Measurements from ENCODE around the gene SSTR5.

Gene SSTR5
- 0 reads per million in 4 donors for total RNA-seq

GRCh38 chr16:1072526-1073261, at the start of gene SSTR5:
Gene SSTR5 (plus strand): TSS chr16:1072747. CDS start chr16:1078869, 6,122 bp downstream.
- no peak for DNase-seq

DNA sequence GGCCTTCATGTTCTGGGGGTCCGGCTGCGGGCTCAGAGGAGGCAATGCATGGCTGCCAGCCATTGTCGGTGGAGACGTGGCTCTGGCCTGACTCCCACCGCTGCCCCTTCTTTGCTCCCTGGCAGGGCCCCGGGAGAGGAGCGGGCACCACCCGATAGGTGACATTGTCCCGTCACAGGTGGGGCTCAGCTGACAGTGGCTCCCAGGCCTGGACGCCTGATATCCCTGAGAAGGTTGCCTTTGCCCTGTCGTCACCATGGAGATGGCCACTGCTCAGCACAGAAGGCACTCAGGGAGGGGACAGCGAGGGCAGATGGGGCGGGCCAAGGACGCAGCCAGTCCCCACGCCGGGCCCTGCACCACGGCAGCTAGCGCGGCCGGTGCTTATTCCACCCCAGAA, 48.4 kb upstream of the SSTR5 start:
- DNase-seq: no peak

DNA sequence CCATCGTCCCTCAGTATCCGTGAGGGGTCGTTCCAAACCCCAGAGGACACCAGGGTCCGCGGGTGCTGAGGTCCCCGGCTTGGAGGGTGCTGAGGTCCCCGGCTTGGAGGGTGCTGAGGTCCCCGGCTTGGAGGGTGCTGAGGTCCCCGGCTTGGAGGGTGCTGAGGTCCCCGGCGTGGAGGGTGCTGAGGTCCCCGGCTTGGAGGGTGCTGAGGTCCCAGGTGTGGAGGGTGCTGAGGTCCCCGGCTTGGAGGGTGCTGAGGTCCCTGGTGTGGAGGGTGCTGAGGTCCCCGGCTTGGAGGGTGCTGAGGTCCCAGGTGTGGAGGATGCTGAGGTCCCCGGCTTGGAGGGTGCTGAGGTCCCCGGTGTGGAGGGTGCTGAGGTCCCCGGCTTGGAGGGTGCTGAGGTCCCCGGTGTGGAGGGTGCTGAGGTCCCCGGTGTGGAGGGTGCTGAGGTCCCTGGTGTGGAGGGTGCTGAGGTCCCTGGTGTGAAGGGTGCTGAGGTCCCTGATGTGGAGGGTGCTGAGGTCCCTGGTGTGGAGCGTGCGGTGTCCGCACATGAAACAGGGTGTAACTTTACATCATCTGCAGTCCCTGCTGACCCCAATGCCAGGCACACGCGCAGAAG, 47.3 kb upstream of the SSTR5 start:
- peak in 2 of 5 donors; percentile 22 to 46 for DNase-seq

DNA sequence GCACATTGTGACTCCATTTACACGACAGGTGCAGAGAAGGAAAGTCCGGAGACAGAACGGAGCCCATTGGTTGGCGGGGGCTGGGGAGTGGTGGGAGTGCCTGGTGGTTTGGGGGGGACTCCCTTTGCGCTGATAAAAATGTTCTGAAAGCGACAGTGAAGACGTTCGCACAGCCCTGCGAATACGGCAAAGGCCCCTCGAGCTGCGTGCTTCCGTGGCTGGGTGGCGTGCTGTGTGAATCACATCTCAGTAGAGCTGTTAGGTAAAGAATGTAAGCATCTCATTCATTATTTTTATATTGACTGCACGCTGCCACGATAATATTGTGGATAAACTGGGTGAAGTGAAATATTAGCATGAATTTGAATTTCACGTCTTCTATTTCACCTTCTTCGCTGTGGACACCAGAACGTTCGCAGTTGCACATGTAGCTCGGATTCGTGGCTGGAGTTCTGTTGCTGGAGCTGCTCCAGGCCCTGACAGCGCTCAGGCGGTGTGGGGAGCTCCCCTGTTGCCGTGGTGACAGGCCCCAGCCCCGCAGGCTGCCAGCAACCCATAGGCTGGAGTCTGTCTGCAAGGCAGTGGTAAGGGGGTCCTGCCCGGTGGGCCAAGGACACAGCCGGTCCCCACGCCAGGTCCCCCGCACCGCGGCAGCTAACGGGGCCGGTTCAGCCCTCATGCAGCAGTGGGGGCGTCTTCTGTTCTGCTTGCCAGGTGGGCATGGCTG, 46.3 kb upstream of the SSTR5 start:
- DNase-seq: no peak

- no peak for DNase-seq
These were observed 45.6 kb upstream of the SSTR5 start for GRCh38 chr16:1026784-1027500.

- no peak for DNase-seq
These were observed 45.1 kb upstream of the SSTR5 start for GRCh38 chr16:1027501-1027815.

DNA sequence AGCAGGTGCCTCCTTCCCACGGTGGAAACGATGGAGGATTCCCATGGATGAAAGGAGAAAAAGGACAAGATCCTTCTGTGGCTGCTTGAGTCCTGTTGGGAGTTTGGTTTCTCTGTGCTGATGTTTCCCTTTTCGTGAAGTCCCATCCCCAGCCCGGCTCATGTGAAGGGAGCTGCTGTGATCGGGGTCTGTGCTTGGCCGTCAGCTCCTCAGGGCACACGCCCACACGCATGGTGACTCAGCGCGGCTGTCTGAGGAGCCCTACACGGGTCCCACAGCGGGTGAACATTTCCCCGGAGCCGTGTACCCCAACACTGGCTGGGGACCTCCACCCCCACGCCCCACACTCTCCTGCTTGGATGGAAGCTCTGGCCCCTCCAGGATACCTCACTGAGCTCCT, 44.5 kb upstream of the SSTR5 start:
- DNase-seq: no peak

GRCh38 chr16:1028524-1029258, 43.9 kb upstream of the SSTR5 start:
- DNase-seq: no peak

- no peak for DNase-seq
These were observed 43.3 kb upstream of the SSTR5 start for GRCh38 chr16:1029259-1029545.

DNA sequence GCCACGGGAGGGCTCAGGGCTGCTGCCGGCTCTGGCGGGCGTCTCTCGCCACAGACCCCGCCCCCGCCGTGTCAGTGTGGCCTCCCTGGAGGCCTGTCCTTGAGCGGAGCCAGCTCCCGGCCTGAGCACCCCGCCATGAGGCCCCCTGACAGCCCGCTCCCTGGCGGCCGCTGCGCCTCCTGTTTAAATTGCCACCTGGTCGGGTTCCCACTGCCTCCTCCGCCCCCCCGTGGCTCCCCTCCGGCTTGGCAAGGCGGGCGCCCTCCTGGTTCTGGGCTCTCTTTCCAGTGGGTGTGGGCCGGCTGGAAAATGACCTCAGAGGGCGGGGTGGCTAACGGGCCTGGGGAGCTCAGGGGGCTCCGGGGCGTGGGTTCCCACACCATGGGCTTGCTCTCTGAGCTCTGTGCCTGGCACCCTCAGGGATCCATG, 42.1 kb upstream of the SSTR5 start:
- DNase-seq: no peak

GRCh38 chr16:1031666-1032065, 40.9 kb upstream of the SSTR5 start:
- no peak for DNase-seq

DNA sequence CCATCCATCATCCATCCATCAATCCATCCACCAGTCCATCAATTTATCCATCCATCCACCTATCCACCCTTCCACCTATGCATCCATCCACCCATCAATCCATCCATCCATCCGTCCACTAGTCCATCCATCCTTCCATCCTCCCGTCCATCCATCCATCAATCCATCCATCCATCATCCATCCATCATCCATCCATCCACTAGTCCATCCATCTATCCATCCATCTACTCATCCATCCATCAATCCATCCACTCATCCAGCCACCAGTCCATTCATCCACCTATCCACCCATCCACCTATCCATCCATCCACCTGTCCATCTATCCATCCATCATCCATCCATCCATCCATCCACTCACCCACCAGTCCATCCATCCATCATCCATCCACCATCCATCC, 39.9 kb upstream of the SSTR5 start:
- no peak for DNase-seq

GRCh38 chr16:1033128-1033679, 39.3 kb upstream of the SSTR5 start:
- no peak for DNase-seq

GRCh38 chr16:1034230-1035065, 38.1 kb upstream of the SSTR5 start:
- no peak for DNase-seq

- DNase-seq: no peak
These were observed 37.5 kb upstream of the SSTR5 start for GRCh38 chr16:1035066-1035415.

DNA sequence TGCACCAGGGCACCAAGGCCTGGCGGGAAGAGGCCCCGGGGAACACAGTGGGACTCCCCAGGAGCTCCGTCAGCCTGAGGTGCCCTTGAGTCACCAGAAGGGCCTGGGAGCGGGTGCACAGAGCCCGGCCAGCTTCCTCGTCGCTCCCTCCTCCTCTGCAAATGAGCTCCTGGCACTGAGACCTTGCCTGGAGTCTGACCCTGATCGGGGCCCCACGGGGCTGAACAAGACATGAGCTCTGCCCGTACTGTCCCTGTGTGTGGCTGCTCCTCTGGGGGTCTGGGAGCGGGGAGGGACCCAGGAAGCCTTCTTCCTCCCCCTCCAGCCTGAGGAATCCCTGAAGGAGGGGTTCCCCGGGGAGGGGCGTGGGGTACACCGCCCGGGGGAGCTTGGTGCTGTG, 36.4 kb upstream of the SSTR5 start:
- DNase-seq: no peak

DNA sequence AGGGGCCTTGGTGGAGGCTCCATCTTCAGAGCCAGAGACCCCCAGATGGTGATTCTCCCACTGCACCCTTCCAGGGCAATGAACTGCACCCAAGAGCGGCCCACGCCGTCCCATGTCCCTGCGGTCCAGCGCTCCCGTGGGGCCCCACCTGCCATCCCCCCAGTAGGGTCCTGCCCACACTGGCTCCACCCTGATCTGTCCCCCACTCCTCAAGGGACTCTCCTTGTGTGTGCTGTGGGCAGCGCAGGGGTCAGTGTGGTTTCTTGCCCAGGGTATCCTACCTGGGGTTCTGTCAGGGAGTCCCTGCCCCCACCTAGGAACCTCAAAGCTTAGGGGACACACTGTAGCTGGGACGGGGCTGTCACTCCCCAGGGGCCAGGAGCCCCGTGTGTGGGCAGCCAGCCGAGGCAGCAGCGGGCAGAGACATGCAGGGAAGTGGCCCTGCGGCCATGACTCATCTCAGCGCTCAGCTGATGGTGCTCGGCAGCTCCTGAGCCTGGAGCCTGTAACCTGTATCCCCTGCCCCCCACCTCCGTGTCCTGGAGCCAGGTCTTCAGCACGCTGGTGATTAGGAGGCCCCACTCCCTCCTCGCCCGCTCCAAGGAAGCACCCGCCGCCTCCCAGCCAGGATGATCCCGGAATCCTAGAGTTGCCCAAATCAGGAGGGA, 35.7 kb upstream of the SSTR5 start:
- DNase-seq: no peak

- no peak for DNase-seq
These were observed 34.9 kb upstream of the SSTR5 start for GRCh38 chr16:1037394-1038257.

DNA sequence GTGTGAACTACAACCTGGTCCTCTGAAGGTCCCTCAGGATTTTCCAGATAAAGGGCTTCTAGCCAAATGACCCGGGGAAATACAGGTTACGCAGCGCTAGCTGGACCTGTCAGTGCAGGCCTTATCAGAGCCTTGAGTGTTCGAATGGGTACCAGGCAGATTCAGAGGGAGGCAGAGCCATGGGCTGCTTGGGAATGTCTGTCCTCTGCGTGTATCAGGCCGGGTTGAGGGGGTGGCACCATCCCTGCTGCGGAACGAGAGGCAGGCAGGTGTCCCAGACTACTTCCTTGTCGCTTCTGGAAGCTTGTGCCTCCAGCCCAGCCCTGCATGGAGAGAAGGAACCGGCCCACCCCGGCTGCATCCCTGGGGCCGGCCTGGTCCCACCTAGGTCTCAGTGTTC, 33.6 kb upstream of the SSTR5 start:
- no peak for DNase-seq

- no peak for DNase-seq
These were observed 32.8 kb upstream of the SSTR5 start for GRCh38 chr16:1039762-1040161.

All from T-helper 1 cell (primary cell).